ENCODE data around the gene CLP1.
A peak's percentile ranks its signal among the peaks of the same experiment; 100 is the strongest.
"Not testable (repeated sequence)": the region's sequence is repeated elsewhere in the genome, so short reads cannot be mapped to it uniquely, and the experiment has no call there.

CLP1 gene

GRCh38 chr11:57667117-57667735 lies 9.7 kb downstream of the CLP1 start:
- peak; percentile 97 for DNase-seq (ENCODE audit: low spot score)

GRCh38 chr11:57667736-57668433 lies 10.3 kb downstream of the CLP1 start, which contains the start of gene ZDHHC5:
Gene ZDHHC5 (plus strand): TSS chr11:57668114. CDS start chr11:57673091, 4,977 bp downstream.
- DNase-seq (ENCODE audit: low spot score) = peak; percentile 98

GRCh38 chr11:57668434-57668782 lies 10.8 kb downstream of the CLP1 start:
- no peak for DNase-seq (ENCODE audit: low spot score)

GRCh38 chr11:57674251-57674650 lies 16.7 kb downstream of the CLP1 start:
- no peak for DNase-seq (ENCODE audit: low spot score)

DNA sequence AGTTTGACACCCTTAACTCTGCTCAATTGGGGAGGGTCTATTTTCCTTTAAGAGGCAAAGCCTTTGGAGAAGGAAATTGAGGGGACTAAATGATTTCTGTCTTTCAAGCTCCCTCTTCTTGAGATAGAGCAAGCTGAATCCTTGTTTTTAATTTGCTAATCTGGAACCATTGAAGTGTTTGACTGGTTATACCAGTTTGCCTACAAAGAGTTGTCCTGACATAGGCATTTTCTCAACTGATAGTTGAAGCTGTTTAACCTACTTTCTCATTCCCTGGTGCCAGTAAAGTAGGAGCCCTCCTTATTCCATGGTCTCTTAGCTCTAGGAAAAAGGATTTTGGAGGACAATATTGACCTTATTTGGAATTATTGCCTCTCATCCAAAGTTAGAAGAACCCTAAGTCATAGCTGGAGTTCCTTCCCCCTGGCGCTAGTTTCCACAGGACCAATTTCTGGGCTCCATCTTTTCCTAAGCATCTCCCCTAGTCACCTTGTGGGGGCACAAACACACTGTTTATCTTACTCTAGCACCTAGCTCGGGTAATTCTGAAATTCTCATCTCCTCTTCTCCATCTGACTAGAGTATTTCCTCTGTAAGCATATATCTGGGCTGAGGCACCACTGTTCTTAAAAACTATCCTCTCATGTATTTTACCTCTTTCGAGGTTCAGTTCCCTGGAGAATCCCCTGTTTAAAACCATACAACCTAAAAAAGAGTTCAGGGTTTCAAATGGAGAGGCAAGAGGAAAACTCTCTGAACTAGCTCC lies 17.8 kb downstream of the CLP1 start:
- no peak for DNase-seq (ENCODE audit: low spot score)

- no peak for DNase-seq (ENCODE audit: low spot score)
These were observed 21.8 kb downstream of the CLP1 start for GRCh38 chr11:57679396-57679795.

GRCh38 chr11:57680552-57680874 lies 23.0 kb downstream of the CLP1 start:
- DNase-seq (ENCODE audit: low spot score) = no peak

DNA sequence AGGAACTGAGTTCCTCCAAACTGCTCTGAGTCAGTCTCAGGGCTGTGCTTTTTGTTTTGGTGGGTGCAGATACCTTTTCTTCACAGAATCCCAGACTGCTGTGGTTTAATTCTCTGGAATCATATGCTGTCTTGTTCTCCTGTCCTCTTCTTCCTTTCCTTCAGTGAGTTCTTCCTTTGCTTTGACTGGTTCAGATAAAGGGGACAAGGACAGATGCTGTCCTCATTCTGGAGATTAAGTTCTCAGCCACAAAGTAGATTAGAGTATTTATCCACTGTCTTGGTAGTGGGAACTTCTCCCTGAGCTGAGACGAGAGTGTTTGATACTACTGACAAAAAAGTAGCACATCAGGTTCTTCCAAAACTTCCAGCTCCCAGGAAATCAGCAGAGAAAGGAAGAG lies 23.6 kb downstream of the CLP1 start:
- no peak for DNase-seq (ENCODE audit: low spot score)

DNA sequence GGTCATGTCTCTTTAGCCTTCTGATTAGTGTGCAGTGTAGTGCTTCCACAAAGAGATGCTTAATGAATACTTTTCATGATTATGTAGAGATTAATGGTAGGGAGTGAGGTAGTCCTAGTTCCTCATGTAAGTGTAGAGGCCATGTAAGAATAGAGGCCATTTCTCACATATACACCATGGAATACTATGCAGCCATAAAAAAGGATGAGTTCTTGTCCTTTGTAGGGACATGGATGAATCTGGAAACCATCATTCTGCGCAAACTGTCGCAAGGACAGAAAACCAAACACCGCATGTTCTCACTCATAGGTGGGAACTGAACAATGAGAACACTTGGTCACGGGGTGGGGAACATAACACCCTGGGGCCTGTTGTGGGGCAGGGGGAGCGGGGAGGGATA lies 32.9 kb downstream of the CLP1 start:
- not testable (repeated sequence) for DNase-seq (ENCODE audit: low spot score)

GRCh38 chr11:57698843-57699365 lies 41.3 kb downstream of the CLP1 start:
- no peak for DNase-seq (ENCODE audit: low spot score)

- DNase-seq (ENCODE audit: low spot score) = no peak
These were observed 42.3 kb downstream of the CLP1 start for GRCh38 chr11:57699813-57700212.

GRCh38 chr11:57700425-57700824 lies 42.9 kb downstream of the CLP1 start:
- no peak for DNase-seq (ENCODE audit: low spot score)

DNA sequence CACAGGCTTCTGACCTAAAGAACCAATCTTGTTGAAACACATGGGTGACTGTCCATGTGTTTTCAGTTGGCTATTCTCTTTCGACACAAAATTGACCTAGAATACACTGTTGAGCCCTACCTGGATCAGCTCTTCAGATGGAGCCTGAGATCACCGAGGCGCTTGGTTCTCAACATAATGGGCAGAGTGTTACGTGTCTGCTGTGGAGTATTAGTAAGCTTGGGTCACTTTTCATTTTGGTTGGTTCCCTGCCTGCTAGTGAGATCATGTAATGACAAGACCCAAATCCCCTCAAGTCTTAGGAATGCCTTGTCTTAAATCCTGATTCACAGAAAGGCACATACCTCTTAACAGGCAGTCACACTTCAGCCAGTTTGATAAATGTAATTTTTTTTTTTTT lies 45.8 kb downstream of the CLP1 start:
- no peak for DNase-seq (ENCODE audit: low spot score)

- no peak for DNase-seq (ENCODE audit: low spot score)
These were observed 47.4 kb downstream of the CLP1 start for GRCh38 chr11:57704932-57705331.

- DNase-seq (ENCODE audit: low spot score) = not testable (repeated sequence)
These were observed 47.9 kb downstream of the CLP1 start for GRCh38 chr11:57705432-57705831.

DNA sequence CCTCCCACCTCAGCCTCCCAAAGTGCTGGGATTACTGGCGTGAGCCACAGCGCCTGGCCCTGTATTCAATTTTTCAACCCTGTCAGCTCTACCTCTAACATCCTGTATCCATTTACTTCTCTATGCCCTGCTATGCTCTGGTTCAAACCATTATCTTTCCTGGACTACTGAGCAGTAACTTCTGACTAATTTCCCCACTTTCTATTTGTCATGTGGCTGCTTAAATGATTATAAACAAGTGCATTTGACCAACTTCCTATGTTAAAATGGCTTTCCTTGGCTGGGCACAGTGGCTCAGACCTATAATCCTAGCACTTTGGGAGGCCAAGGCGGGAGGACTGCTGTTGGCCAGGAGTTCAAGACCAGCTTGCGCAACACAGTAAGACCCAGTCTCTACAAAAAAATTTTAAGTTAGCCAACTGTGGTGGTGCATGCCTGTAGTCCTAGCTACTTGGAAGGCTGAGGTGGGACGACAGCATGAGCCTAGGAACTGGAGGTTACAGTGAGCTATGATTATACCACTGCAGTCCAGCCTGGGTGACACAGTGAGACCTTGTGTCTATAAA lies 52.3 kb downstream of the CLP1 start:
- DNase-seq (ENCODE audit: low spot score) = no peak
